Heart right ventricle (tissue), 16 donors: ENCODE results near the gene RNASE1. TPM values are rescaled to one million over a fixed set of nuclear protein-coding genes. Genes with fewer than 3 reads are reported as not detected.
"Not testable (repeated sequence)": the region's sequence is repeated elsewhere in the genome, so short reads cannot be mapped to it uniquely, and the experiment has no call there.

Source experiments
- ATAC-seq, 8 donors: fragments of 200-7000 bp; cut with Tn5 transposase; one replicate each; pipeline ENCODE4 v1.9.1; 2020; ENCODE audit warnings: mild to moderate bottlenecking in 8 of 8, moderate library complexity in 8 of 8, moderate number of reproducible peaks in 1 of 8
- DNase-seq, 2 donors: peaks; one replicate each; pipeline ENCODE4 v3.0.0-alpha.2; 2020
- H3K27ac ChIP-seq, 10 donors: fragments of 200-600 bp; sonication (generic) in 2 of 10; one replicate each; pipeline versions ENCODE4 v1.5.0 to v1.8.0; 2020 to 2022; ENCODE audit warnings: mild to moderate bottlenecking in 3 of 10
- H3K27me3 ChIP-seq, 7 donors: fragments of 200-600 bp; one replicate each; pipeline ENCODE4 v1.8.0; 2021 to 2022; ENCODE audit warnings: mild to moderate bottlenecking in 2 of 7
- H3K36me3 ChIP-seq, 9 donors: fragments of 200-600 bp; sonication (generic) in 1 of 9; one replicate each; pipeline versions ENCODE4 v1.5.0 to v1.8.0; 2020 to 2022; ENCODE audit warnings: mild to moderate bottlenecking in 2 of 9
- H3K4me1 ChIP-seq, 9 donors: fragments of 200-600 bp; sonication (generic) in 1 of 9; one replicate each; pipeline versions ENCODE4 v1.5.0 to v1.8.0; 2020 to 2022; ENCODE audit warnings: mild to moderate bottlenecking in 4 of 9
- H3K4me3 ChIP-seq, 10 donors: fragments of 200-600 bp; sonication (generic) in 2 of 10; one replicate each; pipeline versions ENCODE4 v1.5.0 to v1.8.0; 2020 to 2022; ENCODE audit warnings: mild to moderate bottlenecking in 7 of 10, moderate library complexity in 2 of 10
- H3K9me3 ChIP-seq, 11 donors: fragments of 200-600 bp in 10 of 11; sonication (generic) in 2 of 11; one replicate each; pipeline versions ENCODE4 v1.5.0 to v1.8.0; 2013 to 2022; ENCODE audit warnings: mild to moderate bottlenecking in 2 of 11, control low read depth in 1 of 11, moderate library complexity in 1 of 11
- CTCF ChIP-seq, 9 donors: fragments of 200-600 bp; sonication (generic) in 2 of 9; IDR thresholded peaks; one replicate each; pipeline versions ENCODE4 v1.5.0 to v1.8.0; 2021 to 2022; ENCODE audit warnings: antibody characterized with exemption in 9 of 9, mild to moderate bottlenecking in 5 of 9, moderate library complexity in 1 of 9
- WGBS, 2 donors: extraction: QIAGEN DNeasy Blood & Tissue Kit; methylation state at CpG; one replicate each; pipeline ENCODE4 v1.1.7; 2013; ENCODE audit warnings: inconsistent platforms in 1 of 2; 5-methylcytosine and 5-hydroxymethylcytosine counted together
- intact Hi-C, 10 donors: fragments of 100-400 bp; cut with DNase I; formaldehyde crosslinking; loops; one replicate each; pipeline versions ENCODE4 v1.11.1 to v1.14.2; 2022
- polyA plus RNA-seq, 2 donors: library from polyadenylated mRNA; stranded (reverse); fragments of 200-250 nt; gene quantifications; one replicate each; pipeline ENCODE4 v1.2.3, GENCODE V29; 2013
- total RNA-seq, 10 donors: library from RNA; stranded (reverse); fragmentation: NEBNext Ultra II Directional in 3 of 10; extraction: Animal tissue kit (Norgen Biotek cat#: 25700) in 3 of 10; gene quantifications; one replicate each; pipeline versions ENCODE4 v1.2.1 to v1.2.4, GENCODE V29; 2021 to 2023
- donor health status: Arrhythmogenic right ventricular cardiomyopathy.
- donor health status: ischemic (EF 13 %, LVEDD 7.1; RV severe dilation, severe dysfunction).
- donor health status: healthy with polysubstance abuse.
- donor health status: DM: no; HTN: yes; CAD: no.
- donor health status: DM: no; HTN: no; CAD: no.
- donor health status: ischemic (EF 25% LVEDD 6.9; RV normal size, moderate dysfunction).
- donor health status: ischemic (EF 25% LVEDD 5.7; RV mildly dilated, moderate dysfunction).
- donor health status: healthy.
- donor health status: DM: yes; HTN: yes; CAD: no.
- donor health status: Ischemic cardiomyopathy.
- donor health status: ischemic (EF 35%, LVEDD 5.7; RV mildly dilated, moderate dysfunction).
- donor health status: nonischemic (EF 11% LVEDD 7.7; RV severe dilation, severe dysfunction).
- donor health status: DM: yes; HTN: yes; CAD: no.
- donor health status: PGD.
- donor health status: ischemic (EF 29% LVEDD 5.4; RV normal size, mild dysfunction).
- donor health status: nonischemic (EF 23%, LVEDD 6.1; RV moderate dilation, normal function).

The RNASE1 gene
- total and polyA plus RNA-seq, 12 donors: 92.1 to 490 (median 180) TPM

- no peak overlapping the region for H3K4me3 ChIP-seq
- H3K9me3 ChIP-seq: peaks cover 0 to 15% (median 0%) of the 10 kb centered on the region in 11 donors
- no peak overlapping the region for H3K27ac ChIP-seq
- H3K4me1 ChIP-seq: peaks cover 0 to 19% (median 0%) of the 10 kb centered on the region in 9 donors
- no peak for TF ChIP-seq CTCF (IDR thresholded peaks at IDR 0.05)
- no peaks in the 10 kb centered on the region for H3K27me3 ChIP-seq
- no peaks in the 10 kb centered on the region for H3K36me3 ChIP-seq
- WGBS, 2 donors: 75 to 91% methylated on average over 8 of the region's 8 CpGs
- intact Hi-C loops: no loop called here
- no peak for DNase-seq
- ATAC-seq: no peak
Measured at GRCh38 chr14:20823859-20824258, 21.2 kb upstream of the RNASE1 start.

- intact Hi-C loops: not testable (repeated sequence)
- 65 to 69% methylated on average over 3 of the region's 3 CpGs for WGBS, 2 donors
- peak in 4 of 8 donors; percentile 56 to 61 (median 58) for ATAC-seq
Measured at GRCh38 chr14:20821521-20822108, 19.0 kb upstream of the RNASE1 start.

GRCh38 chr14:20820063-20820904, 17.6 kb upstream of the RNASE1 start:
- Histone ChIP-seq H3K27me3 (no peaks in the 10 kb centered on the region), H3K27ac (peak overlapping the region in 1 of 10 donors; percentile 81), H3K4me3 (no peak overlapping the region), H3K4me1 (peaks cover 0 to 21% (median 0%) of the 10 kb centered on the region in 9 donors), H3K9me3 (no peaks in the 10 kb centered on the region), H3K36me3 (no peaks in the 10 kb centered on the region)
- DNase-seq (no peak), ATAC-seq (no peak)
- TF ChIP-seq CTCF (IDR thresholded peaks at IDR 0.05): no peak
- 91 to 92% methylated on average over 14 of the region's 14 CpGs for WGBS, 2 donors
- intact Hi-C loops: no loop called here

More at GRCh38 chr14:20821521-20822108, 19.0 kb upstream of the RNASE1 start:
- peak in 1 of 2 donors; percentile 23 for DNase-seq
- H3K4me3 ChIP-seq, H3K27me3 ChIP-seq, H3K36me3 ChIP-seq, H3K9me3 ChIP-seq: not testable (repeated sequence)
- Histone ChIP-seq H3K4me1 (peaks cover 0 to 23% (median 0%) of the 10 kb centered on the region in 9 donors), H3K27ac (peak overlapping the region in 1 of 10 donors; percentile 81)

- peak in 3 of 9 donors; percentile 10 to 21 (median 13) for TF ChIP-seq CTCF (IDR thresholded peaks at IDR 0.05)
- 82 to 85% methylated on average over 7 of the region's 7 CpGs for WGBS, 2 donors
Measured at GRCh38 chr14:20818861-20819260, 16.2 kb upstream of the RNASE1 start.

GRCh38 chr14:20815946-20816345, 13.3 kb upstream of the RNASE1 start:
- H3K36me3 ChIP-seq, H3K9me3 ChIP-seq, intact Hi-C loops, DNase-seq, H3K4me3 ChIP-seq, H3K27me3 ChIP-seq, H3K27ac ChIP-seq, ATAC-seq: not testable (repeated sequence)
- 62 to 65% methylated on average over 3 of the region's 3 CpGs for WGBS, 2 donors
- peaks cover 0 to 20% (median 5%) of the 10 kb centered on the region in 9 donors for H3K4me1 ChIP-seq

More at GRCh38 chr14:20818861-20819260, 16.2 kb upstream of the RNASE1 start:
- no peak for DNase-seq
- Histone ChIP-seq H3K27ac (no peak overlapping the region), H3K36me3 (no peaks in the 10 kb centered on the region), H3K4me1 (peaks cover 0 to 21% (median 0%) of the 10 kb centered on the region in 9 donors), H3K9me3 (no peaks in the 10 kb centered on the region), H3K4me3 (no peak overlapping the region), H3K27me3 (no peaks in the 10 kb centered on the region)
- intact Hi-C loops: no loop called here
- ATAC-seq: no peak
